IMR-90 (cell line): ENCODE results near the gene RNF151. TPM values are rescaled to one million over a fixed set of nuclear protein-coding genes. Genes with fewer than 3 reads are reported as not detected.
A peak's percentile ranks its signal among the peaks of the same experiment; 100 is the strongest.

Experiments
- ATAC-seq: fragments of 200-7000 bp; cut with Tn5 transposase; 2 replicates; pipeline ENCODE4 v1.9.1; 2020; ENCODE audit warnings: low read depth, mild to moderate bottlenecking, moderate library complexity
- BruUV-seq: library from RNA; stranded (reverse); fragments of 400-500 nt; replicated peaks from 2 replicates; lab custom pipeline; 2021; lab: Mats Ljungman, UMichigan
- CTCF ChIA-PET: fragments of 300-600 bp; formaldehyde crosslinking; extraction: SDS; loops from one replicate; lab custom pipeline; 2021; ENCODE audit warnings: antibody characterized with exemption; lab: Yijun Ruan, JAX
- POLR2A ChIA-PET: fragments of 300-600 bp; sonication (Branson Sonifier 250); formaldehyde crosslinking; loops from one replicate; lab custom pipeline; 2022; ENCODE audit warnings: antibody characterized with exemption; ENCODE audit not compliant: unreplicated experiment; lab: Charles Lee
- DNase-seq: peaks from one replicate; pipeline ENCODE4 v3.0.0; 2013
- H2AFZ ChIP-seq: replicated peaks from 2 replicates; pipeline ENCODE3; 2013; ENCODE audit warnings: low read length, mild to moderate bottlenecking; ENCODE audit not compliant: poor library complexity
- H2AK5ac ChIP-seq: 2 replicates; pipeline ENCODE4 v1.6.1; 2013; ENCODE audit warnings: low read depth, low read length, inconsistent platforms
- H2AK9ac ChIP-seq: replicated peaks from 2 replicates; pipeline ENCODE3; 2013; ENCODE audit warnings: mild to moderate bottlenecking, low read depth, low read length, moderate library complexity; ENCODE audit not compliant: poor library complexity
- H2BK120ac ChIP-seq: 2 replicates; pipeline ENCODE4 v1.6.1; 2013; ENCODE audit warnings: low read depth, low read length, inconsistent platforms
- H2BK15ac ChIP-seq: 3 replicates; pipeline ENCODE4 v1.6.1; 2013; ENCODE audit warnings: low read depth, low read length, inconsistent platforms
- H2BK20ac ChIP-seq: 2 replicates; pipeline ENCODE4 v1.6.1; 2013; ENCODE audit warnings: low read depth, mild to moderate bottlenecking, inconsistent platforms, low read length, moderate library complexity
- H2BK5ac ChIP-seq: 2 replicates; pipeline ENCODE4 v1.6.1; 2013; ENCODE audit warnings: mild to moderate bottlenecking, low read depth, low read length, inconsistent platforms; ENCODE audit not compliant: poor library complexity, severe bottlenecking
- H3K14ac ChIP-seq: replicated peaks from 2 replicates; pipeline ENCODE4 v1.6.1; 2013; ENCODE audit warnings: low read depth, low read length, inconsistent platforms
- H3K18ac ChIP-seq: 2 replicates; pipeline ENCODE4 v1.6.1; 2013; ENCODE audit warnings: low read depth, low read length, control low read depth
- H3K23ac ChIP-seq: 2 replicates; pipeline ENCODE4 v1.6.1; 2013; ENCODE audit warnings: low read depth, low read length, inconsistent platforms
- H3K27ac ChIP-seq: 2 replicates; pipeline ENCODE4 v1.5.1; 2013; ENCODE audit warnings: mild to moderate bottlenecking, control low read depth, low read length; ENCODE audit not compliant: insufficient read depth
- H3K27me3 ChIP-seq: 2 replicates; pipeline ENCODE4 v1.6.1; 2013; ENCODE audit warnings: low read length; ENCODE audit not compliant: control insufficient read depth, insufficient read depth
- H3K36me3 ChIP-seq: 2 replicates; pipeline ENCODE4 v1.6.1; 2013; ENCODE audit warnings: low read length, mixed read lengths; ENCODE audit not compliant: control insufficient read depth, insufficient read depth
- H3K4ac ChIP-seq: 2 replicates; pipeline ENCODE4 v1.6.1; 2013; ENCODE audit warnings: low read depth, low read length, inconsistent platforms
- H3K4me1 ChIP-seq: 2 replicates; pipeline ENCODE4 v1.6.1; 2013; ENCODE audit warnings: low read length, mixed read lengths; ENCODE audit not compliant: control insufficient read depth, insufficient read depth
- H3K4me2 ChIP-seq: 2 replicates; pipeline ENCODE4 v1.6.1; 2013; ENCODE audit warnings: low read depth, mild to moderate bottlenecking, control low read depth, low read length, moderate library complexity
- H3K4me3 ChIP-seq: 2 replicates; pipeline ENCODE4 v1.5.1; 2013; ENCODE audit warnings: low read depth, mild to moderate bottlenecking, control low read depth, low read length, moderate library complexity; ENCODE audit not compliant: insufficient read depth
- H3K56ac ChIP-seq: 2 replicates; pipeline ENCODE4 v1.6.1; 2013; ENCODE audit warnings: low read length, inconsistent platforms; ENCODE audit not compliant: insufficient read depth; ENCODE audit errors: extremely low read depth
- H3K79me1 ChIP-seq, 2 experiments: 2 replicates each; pipeline ENCODE4 v1.6.1; 2013; ENCODE audit warnings: low read length in 2 of 2, inconsistent platforms in 1 of 2, low read depth in 1 of 2
- H3K9ac ChIP-seq: 2 replicates; pipeline ENCODE4 v1.6.1; 2013; ENCODE audit warnings: low read depth, low read length, control low read depth
- H3K9me1 ChIP-seq: 2 replicates; pipeline ENCODE4 v1.6.1; 2013; ENCODE audit warnings: low read length, inconsistent platforms; ENCODE audit not compliant: insufficient read depth
- H3K9me3 ChIP-seq: 2 replicates; pipeline ENCODE4 v1.6.1; 2013; ENCODE audit warnings: low read length; ENCODE audit not compliant: control insufficient read depth, insufficient read depth
- H4K20me1 ChIP-seq: 2 replicates; pipeline ENCODE4 v1.6.1; 2013; ENCODE audit warnings: low read length, inconsistent platforms; ENCODE audit not compliant: insufficient read depth
- H4K5ac ChIP-seq: 2 replicates; pipeline ENCODE4 v1.6.1; 2013; ENCODE audit warnings: mild to moderate bottlenecking, low read depth, low read length, control low read depth
- H4K8ac ChIP-seq, 2 experiments: 2 replicates each; pipeline ENCODE4 v1.6.1; 2013; ENCODE audit warnings: low read depth in 2 of 2, low read length in 2 of 2, control low read depth in 1 of 2, inconsistent platforms in 1 of 2
- H4K91ac ChIP-seq: 2 replicates; pipeline ENCODE4 v1.6.1; 2013; ENCODE audit warnings: low read depth, low read length, inconsistent platforms; ENCODE audit not compliant: insufficient read depth
- BHLHE40 ChIP-seq: fragments of 150-350 bp; IDR thresholded peaks from 2 replicates; pipeline ENCODE4 v1.6.1; 2016; ENCODE audit warnings: mild to moderate bottlenecking, low read depth, low read length
- CEBPB ChIP-seq: IDR thresholded peaks from 2 replicates; pipeline ENCODE4 v1.6.1; 2012; ENCODE audit warnings: low read depth, low read length, improper control_type of control experiment
- CHD1 ChIP-seq: IDR thresholded peaks from 2 replicates; pipeline ENCODE4 v1.6.1; 2012; ENCODE audit warnings: low read depth, low read length, improper control_type of control experiment
- ELK1 ChIP-seq: fragments of 150-350 bp; IDR thresholded peaks from 2 replicates; pipeline ENCODE4 v1.6.1; 2016; ENCODE audit warnings: low read depth, mild to moderate bottlenecking, low read length, moderate library complexity, borderline replicate concordance
- FOS ChIP-seq: fragments of 150-350 bp; IDR thresholded peaks from 2 replicates; pipeline ENCODE4 v1.6.1; 2016; ENCODE audit warnings: low read depth, low read length
- MAZ ChIP-seq: IDR thresholded peaks from 2 replicates; pipeline ENCODE4 v1.6.1; 2012; ENCODE audit warnings: low read depth, mild to moderate bottlenecking, low read length, improper control_type of control experiment, moderate library complexity, borderline replicate concordance
- MXI1 ChIP-seq: IDR thresholded peaks from 2 replicates; pipeline ENCODE4 v1.6.1; 2012; ENCODE audit warnings: low read depth, mild to moderate bottlenecking, low read length, moderate library complexity, borderline replicate concordance
- NFE2L2 ChIP-seq: fragments of 150-350 bp; IDR thresholded peaks from 2 replicates; pipeline ENCODE4 v1.6.1; 2016; ENCODE audit warnings: low read depth, mild to moderate bottlenecking, low read length
- POLR2A ChIP-seq: IDR thresholded peaks from 2 replicates; pipeline ENCODE4 v1.6.1; 2012; ENCODE audit warnings: mild to moderate bottlenecking, low read depth, low read length
- RAD21 ChIP-seq: IDR thresholded peaks from 2 replicates; pipeline ENCODE4 v1.6.1; 2012; ENCODE audit warnings: low read length, improper control_type of control experiment
- RCOR1 ChIP-seq: IDR thresholded peaks from 2 replicates; pipeline ENCODE4 v1.6.1; 2012; ENCODE audit warnings: mild to moderate bottlenecking, low read length, improper control_type of control experiment; ENCODE audit not compliant: insufficient replicate concordance
- RFX5 ChIP-seq: IDR thresholded peaks from 2 replicates; pipeline ENCODE4 v1.8.0; 2012; ENCODE audit warnings: low read depth, mild to moderate bottlenecking, low read length, moderate library complexity
- SMC3 ChIP-seq: fragments of 150-350 bp; IDR thresholded peaks from 2 replicates; pipeline ENCODE4 v1.6.1; 2016; ENCODE audit warnings: low read depth, mild to moderate bottlenecking, antibody characterized with exemption, low read length, moderate library complexity
- WGBS, 2 experiments: methylation state at CpG; one replicate each; pipeline versions ENCODE4 v1.1.5 to v1.1.7; 2013; ENCODE audit warnings: missing lambda C conversion rate in 2 of 2; ENCODE audit not compliant: insufficient read length in 1 of 2; ENCODE audit errors: extremely low coverage in 2 of 2; 5-methylcytosine and 5-hydroxymethylcytosine counted together
- dilution Hi-C: fragments of 300-500 bp; cut with HindIII; formaldehyde crosslinking; loops from one replicate; pipeline ENCODE4 v1.14.3; 2018; ENCODE audit warnings: low sequenced_read_pairs; ENCODE audit not compliant: unreplicated experiment
- in situ Hi-C: fragments of 300-500 bp; cut with MboI; formaldehyde crosslinking; loops from 3 replicates; pipeline ENCODE4 v1.14.3; 2019; ENCODE audit warnings: low sequenced_read_pairs, inconsistent platforms, mixed read lengths
- intact Hi-C: fragments of 100-400 bp; cut with micrococcal nuclease; formaldehyde crosslinking; loops from 2 replicates; pipeline ENCODE4 v1.10.0; 2022
- polyA plus RNA-seq, 3 experiments: library from polyadenylated mRNA; depleted of rRNA; stranded (reverse); fragments of >200 nt; gene quantifications; 2 replicates each; pipeline ENCODE4 v1.2.3, GENCODE V29; 2012; ENCODE audit warnings: low replicate concordance in 1 of 3
- total RNA-seq: library from RNA; depleted of rRNA; stranded (reverse); fragments of >200 nt; gene quantifications from 2 replicates; pipeline ENCODE4 v1.2.3, GENCODE V29; 2012
- TF ChIP-seq, protein P1 (sequence below): conservative IDR thresholded peaks from 2 replicates; pipeline ENCODE4 v1.5.1; 2012; ENCODE audit warnings: mild to moderate bottlenecking, low read depth, low read length, improper control_type of control experiment

RNF151 gene
- total and polyA plus RNA-seq, 2 of the 4 experiments (the other 2 are of a cell fraction), result not detected

DNA sequence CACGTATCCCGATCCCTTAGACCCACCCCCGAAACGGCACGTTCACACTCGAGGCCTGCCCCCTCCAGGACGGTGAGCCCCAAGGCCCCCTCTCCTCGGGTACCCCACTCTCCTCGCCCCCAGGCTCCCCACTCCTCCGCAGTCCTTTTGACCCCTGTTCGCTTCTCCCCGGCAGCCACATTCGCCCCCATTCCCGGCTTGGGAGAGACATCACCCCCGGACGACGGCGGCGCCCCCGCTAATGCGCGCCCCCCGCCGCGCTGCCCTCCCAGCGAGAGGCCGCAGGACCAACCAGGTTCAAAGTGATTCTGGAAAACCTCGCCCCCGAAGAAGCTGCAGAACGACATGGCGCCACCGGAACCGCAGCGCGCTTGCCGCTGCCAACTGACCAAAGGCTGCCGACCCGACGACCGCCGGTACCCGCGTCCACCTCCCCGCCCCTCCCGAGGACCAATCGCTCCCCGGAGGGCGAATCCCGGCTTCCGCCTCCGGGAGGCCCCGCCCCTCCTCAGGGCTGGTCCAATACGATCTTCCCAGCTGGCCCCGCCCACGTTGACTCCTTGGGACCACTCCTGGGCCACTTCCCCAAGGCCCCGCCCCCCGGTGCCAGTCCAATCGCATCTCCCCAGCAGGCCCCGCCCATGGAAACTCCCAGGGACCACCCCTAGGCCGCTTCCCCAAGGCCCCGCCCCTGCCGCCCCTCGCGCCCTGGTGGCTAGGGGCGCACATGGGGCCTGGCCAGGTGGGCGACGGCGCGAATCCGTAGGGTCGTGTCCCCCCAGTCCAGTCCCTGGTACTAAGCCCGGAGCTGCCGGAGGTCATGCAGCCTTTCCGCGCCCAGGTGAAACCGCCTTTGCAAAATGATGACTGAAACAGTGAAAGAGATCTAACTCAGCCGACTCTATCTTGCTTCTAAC is 23.6 kb upstream of the RNF151 start, which contains the start of gene MSRB1:
MSRB1 (minus strand) TSS at position 390 of the 917 bp plus-strand sequence; CDS start at position 347, 43 bp downstream.
- WGBS, 2 experiments, result 2% methylated on average over 21 of the region's 77 CpGs; no CpG with 5 or more reads in 1 of the 2 experiments
- Histone ChIP-seq H3K4me2 (peak within 1 kb of the TSS; percentile 78), H3K36me3 (peaks cover 16% of the 10 kb centered on the region), H4K91ac (no peak within 1 kb of the TSS; the same call in 1 of the 2 replicates), H3K27me3 (no peaks in the 10 kb centered on the region), H3K9me3 (no peaks in the 10 kb centered on the region), H4K20me1 (no peaks in the 10 kb centered on the region), H2AFZ (peak within 1 kb of the TSS; percentile 95), H3K27ac (peak within 1 kb of the TSS; percentile 22; the same call in 1 of the 2 replicates), H3K79me1 (peaks cover 9 to 13% of the 10 kb centered on the region in 2 experiments; a peak in 3 of 4 replicates), H2AK9ac (peak within 1 kb of the TSS; percentile 35), H3K56ac (no peak within 1 kb of the TSS), H2AK5ac (peak within 1 kb of the TSS; percentile 25; the same call in 1 of the 2 replicates), H3K23ac (peak within 1 kb of the TSS; percentile 47; the same call in 1 of the 2 replicates), H2BK120ac (no peak within 1 kb of the TSS), H3K4me3 (peak within 1 kb of the TSS; percentile 83), H2BK20ac (no peak within 1 kb of the TSS), H3K9me1 (no peaks in the 10 kb centered on the region), H4K8ac (peak within 1 kb of the TSS; percentile 87 to 89), H3K4ac (peak within 1 kb of the TSS; percentile 6; the same call in 1 of the 2 replicates), H2BK5ac (no peak within 1 kb of the TSS), H3K14ac (peak within 1 kb of the TSS; percentile 12), H4K5ac (peak within 1 kb of the TSS; percentile 61), H3K9ac (peak within 1 kb of the TSS; percentile 64), H3K18ac (no peak within 1 kb of the TSS), H2BK15ac (no peak within 1 kb of the TSS), H3K4me1 (peaks cover 5% of the 10 kb centered on the region; the same call in 1 of the 2 replicates)
- in situ Hi-C loops (no loop called here), intact Hi-C loops (no loop called here), dilution Hi-C loops (no loop called here)
- BruUV-seq, result no TSS peak
- POLR2A ChIA-PET, result no interaction called here
- ATAC-seq (peak; percentile 99), DNase-seq (peak; percentile 96)
- CTCF ChIA-PET, result interaction anchor here (0.7 to 1.3 kb wide), 3 partner anchors 9 to 130 kb away, joined by 3 to 4 read pairs (median 3); no protein-coding TSS in a partner anchor
- TF ChIP-seq, protein P1, sequence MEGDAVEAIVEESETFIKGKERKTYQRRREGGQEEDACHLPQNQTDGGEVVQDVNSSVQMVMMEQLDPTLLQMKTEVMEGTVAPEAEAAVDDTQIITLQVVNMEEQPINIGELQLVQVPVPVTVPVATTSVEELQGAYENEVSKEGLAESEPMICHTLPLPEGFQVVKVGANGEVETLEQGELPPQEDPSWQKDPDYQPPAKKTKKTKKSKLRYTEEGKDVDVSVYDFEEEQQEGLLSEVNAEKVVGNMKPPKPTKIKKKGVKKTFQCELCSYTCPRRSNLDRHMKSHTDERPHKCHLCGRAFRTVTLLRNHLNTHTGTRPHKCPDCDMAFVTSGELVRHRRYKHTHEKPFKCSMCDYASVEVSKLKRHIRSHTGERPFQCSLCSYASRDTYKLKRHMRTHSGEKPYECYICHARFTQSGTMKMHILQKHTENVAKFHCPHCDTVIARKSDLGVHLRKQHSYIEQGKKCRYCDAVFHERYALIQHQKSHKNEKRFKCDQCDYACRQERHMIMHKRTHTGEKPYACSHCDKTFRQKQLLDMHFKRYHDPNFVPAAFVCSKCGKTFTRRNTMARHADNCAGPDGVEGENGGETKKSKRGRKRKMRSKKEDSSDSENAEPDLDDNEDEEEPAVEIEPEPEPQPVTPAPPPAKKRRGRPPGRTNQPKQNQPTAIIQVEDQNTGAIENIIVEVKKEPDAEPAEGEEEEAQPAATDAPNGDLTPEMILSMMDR, result no peak
- TF ChIP-seq POLR2A (peak; percentile 72), RAD21 (no peak), CEBPB (no peak), MAZ (peak; percentile 70; the same call in 1 of the 2 replicates), SMC3 (no peak), CHD1 (no peak), RFX5 (no peak), NFE2L2 (no peak), RCOR1 (no peak), MXI1 (peak; percentile 48; the same call in 1 of the 2 replicates), BHLHE40 (no peak), FOS (no peak), ELK1 (no peak)
